ENCODE results near the gene GNAL.

DNA sequence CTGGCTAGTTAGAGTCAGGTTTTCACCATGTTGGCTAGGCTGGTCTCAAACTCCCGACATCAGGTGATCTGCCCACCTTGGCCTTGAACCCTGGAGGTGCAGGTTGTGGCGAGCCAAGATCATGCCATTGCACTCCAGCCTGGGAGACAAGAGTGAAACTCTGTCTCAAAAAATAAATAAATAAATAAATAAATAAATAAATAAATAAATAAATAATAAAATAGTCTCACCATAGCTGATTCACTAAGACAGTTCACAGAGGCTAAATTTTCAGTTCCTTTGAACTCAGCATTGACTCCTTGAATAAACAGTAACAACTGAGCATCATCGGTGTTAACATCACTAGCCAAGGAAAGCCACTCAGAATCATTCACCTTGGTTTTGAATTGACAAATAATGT lies 32.7 kb downstream of the GNAL start:
- TF ChIP-seq, protein P1, sequence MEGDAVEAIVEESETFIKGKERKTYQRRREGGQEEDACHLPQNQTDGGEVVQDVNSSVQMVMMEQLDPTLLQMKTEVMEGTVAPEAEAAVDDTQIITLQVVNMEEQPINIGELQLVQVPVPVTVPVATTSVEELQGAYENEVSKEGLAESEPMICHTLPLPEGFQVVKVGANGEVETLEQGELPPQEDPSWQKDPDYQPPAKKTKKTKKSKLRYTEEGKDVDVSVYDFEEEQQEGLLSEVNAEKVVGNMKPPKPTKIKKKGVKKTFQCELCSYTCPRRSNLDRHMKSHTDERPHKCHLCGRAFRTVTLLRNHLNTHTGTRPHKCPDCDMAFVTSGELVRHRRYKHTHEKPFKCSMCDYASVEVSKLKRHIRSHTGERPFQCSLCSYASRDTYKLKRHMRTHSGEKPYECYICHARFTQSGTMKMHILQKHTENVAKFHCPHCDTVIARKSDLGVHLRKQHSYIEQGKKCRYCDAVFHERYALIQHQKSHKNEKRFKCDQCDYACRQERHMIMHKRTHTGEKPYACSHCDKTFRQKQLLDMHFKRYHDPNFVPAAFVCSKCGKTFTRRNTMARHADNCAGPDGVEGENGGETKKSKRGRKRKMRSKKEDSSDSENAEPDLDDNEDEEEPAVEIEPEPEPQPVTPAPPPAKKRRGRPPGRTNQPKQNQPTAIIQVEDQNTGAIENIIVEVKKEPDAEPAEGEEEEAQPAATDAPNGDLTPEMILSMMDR (IDR thresholded peaks at IDR 0.05), result no peak
- no peak for TF ChIP-seq EZH2 (IDR thresholded peaks at IDR 0.05)

Measured in neural progenitor cell (in vitro differentiated cells).